Body of pancreas (tissue), 4 donors: ENCODE results near the gene PDE4D.

Source experiments
- CTCF ChIP-seq, 7 experiments: fragments of 450-650 bp in 4 of 7; fragments of 200-600 bp in 3 of 7; sonication (generic) in 3 of 7; IDR thresholded peaks; one replicate each; pipeline ENCODE4 v1.5.1; 2016 to 2019; ENCODE audit warnings: antibody characterized with exemption in 7 of 7
- POLR2A ChIP-seq, 3 donors: fragments of 450-650 bp; IDR thresholded peaks; one replicate each; pipeline ENCODE4 v1.6.1; 2016; ENCODE audit warnings: antibody characterized with exemption in 3 of 3, mild to moderate bottlenecking in 2 of 3

GRCh38 chr5:59773294-59773693, 120.2 kb downstream of the PDE4D start:
- TF ChIP-seq CTCF (IDR thresholded peaks at IDR 0.05) (no peak), POLR2A (IDR thresholded peaks at IDR 0.05) (no peak)
